ENCODE data around the gene DDRGK1. TPM values are rescaled to one million over a fixed set of nuclear protein-coding genes. Genes with fewer than 3 reads are reported as not detected.

Gene DDRGK1
- total RNA-seq, 1 experiment from 2014 or later = 97.7 TPM

GRCh38 chr20:3199976-3200755 lies 4.3 kb downstream of the DDRGK1 start:
- POLR2A ChIA-PET (ENCODE audit: unreplicated experiment) = no interaction called here
- intact Hi-C loops (cut with micrococcal nuclease) = no loop called here
- H3K9ac ChIP-seq (ENCODE audit: low read length) = no peak overlapping the region
- no peak for TF ChIP-seq EZH2phosphoT487 (IDR thresholded peaks at IDR 0.05; ENCODE audit: borderline replicate concordance, low read length)
- no peak for TF ChIP-seq EZH2 (IDR thresholded peaks at IDR 0.05; ENCODE audit: low read length, unreplicated experiment)
- TF ChIP-seq, protein P1, sequence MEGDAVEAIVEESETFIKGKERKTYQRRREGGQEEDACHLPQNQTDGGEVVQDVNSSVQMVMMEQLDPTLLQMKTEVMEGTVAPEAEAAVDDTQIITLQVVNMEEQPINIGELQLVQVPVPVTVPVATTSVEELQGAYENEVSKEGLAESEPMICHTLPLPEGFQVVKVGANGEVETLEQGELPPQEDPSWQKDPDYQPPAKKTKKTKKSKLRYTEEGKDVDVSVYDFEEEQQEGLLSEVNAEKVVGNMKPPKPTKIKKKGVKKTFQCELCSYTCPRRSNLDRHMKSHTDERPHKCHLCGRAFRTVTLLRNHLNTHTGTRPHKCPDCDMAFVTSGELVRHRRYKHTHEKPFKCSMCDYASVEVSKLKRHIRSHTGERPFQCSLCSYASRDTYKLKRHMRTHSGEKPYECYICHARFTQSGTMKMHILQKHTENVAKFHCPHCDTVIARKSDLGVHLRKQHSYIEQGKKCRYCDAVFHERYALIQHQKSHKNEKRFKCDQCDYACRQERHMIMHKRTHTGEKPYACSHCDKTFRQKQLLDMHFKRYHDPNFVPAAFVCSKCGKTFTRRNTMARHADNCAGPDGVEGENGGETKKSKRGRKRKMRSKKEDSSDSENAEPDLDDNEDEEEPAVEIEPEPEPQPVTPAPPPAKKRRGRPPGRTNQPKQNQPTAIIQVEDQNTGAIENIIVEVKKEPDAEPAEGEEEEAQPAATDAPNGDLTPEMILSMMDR (conservative IDR thresholded peaks at IDR 0.05; ENCODE audit: low read depth, low read length) = no peak
- H3K4me2 ChIP-seq (ENCODE audit: low read length) = no peak overlapping the region
- CTCF ChIA-PET = no interaction called here
- no peaks in the 10 kb centered on the region for H3K9me3 ChIP-seq (ENCODE audit: low read length)
- H3K27ac ChIP-seq (ENCODE audit: low read length) = no peak overlapping the region
- H3K4me3 ChIP-seq (ENCODE audit: low read length) = no peak overlapping the region
- no peak for DNase-seq
- peaks cover 47% of the 10 kb centered on the region for H3K36me3 ChIP-seq (ENCODE audit: low read depth, low read length)
- H2AFZ ChIP-seq (ENCODE audit: low read length) = no peak overlapping the region
- BruUV-seq (replicated peaks) = no TSS peak
- no peaks in the 10 kb centered on the region for H3K9me2 ChIP-seq (replicated peaks; ENCODE audit: low read length)
- H4K20me1 ChIP-seq (ENCODE audit: low read length) = no peaks in the 10 kb centered on the region
- ATAC-seq = no peak
- no peaks in the 10 kb centered on the region for H3K27me3 ChIP-seq (ENCODE audit: low read length)
- no peaks in the 10 kb centered on the region for H3F3A ChIP-seq (ENCODE audit: low read length, unreplicated experiment)
- H3K4me1 ChIP-seq (ENCODE audit: insufficient read depth, low read length) = peaks cover 10% of the 10 kb centered on the region
- H3K79me2 ChIP-seq (ENCODE audit: low read length) = peaks cover 23% of the 10 kb centered on the region

GRCh38 chr20:3199206-3199605 lies 5.3 kb downstream of the DDRGK1 start:
- H3K27me3 ChIP-seq (ENCODE audit: low read length) = no peaks in the 10 kb centered on the region
- peaks cover 56% of the 10 kb centered on the region for H3K36me3 ChIP-seq (ENCODE audit: low read depth, low read length)
- H3K27ac ChIP-seq (ENCODE audit: low read length) = no peak overlapping the region
- no peak overlapping the region for H3K4me3 ChIP-seq (ENCODE audit: low read length)
- no peak overlapping the region for H3K9ac ChIP-seq (ENCODE audit: low read length)
- H3K9me2 ChIP-seq (replicated peaks; ENCODE audit: low read length) = no peaks in the 10 kb centered on the region
- TF ChIP-seq, protein P1 (conservative IDR thresholded peaks at IDR 0.05; ENCODE audit: low read depth, low read length) = no peak
- TF ChIP-seq EZH2phosphoT487 (IDR thresholded peaks at IDR 0.05; ENCODE audit: borderline replicate concordance, low read length) = no peak
- no peak for TF ChIP-seq EZH2 (IDR thresholded peaks at IDR 0.05; ENCODE audit: low read length, unreplicated experiment)
- no peak overlapping the region for H3K4me2 ChIP-seq (ENCODE audit: low read length)
- BruUV-seq (replicated peaks) = no TSS peak
- POLR2A ChIA-PET (ENCODE audit: unreplicated experiment) = no interaction called here
- no peaks in the 10 kb centered on the region for H4K20me1 ChIP-seq (ENCODE audit: low read length)
- no peak overlapping the region for H2AFZ ChIP-seq (ENCODE audit: low read length)
- H3F3A ChIP-seq (ENCODE audit: low read length, unreplicated experiment) = no peaks in the 10 kb centered on the region
- DNase-seq (no peak), ATAC-seq (no peak)
- intact Hi-C loops (cut with micrococcal nuclease) = no loop called here
- CTCF ChIA-PET = no interaction called here
- peaks cover 23% of the 10 kb centered on the region for H3K79me2 ChIP-seq (ENCODE audit: low read length)
- no peaks in the 10 kb centered on the region for H3K9me3 ChIP-seq (ENCODE audit: low read length)
- H3K4me1 ChIP-seq (ENCODE audit: insufficient read depth, low read length) = peaks cover 10% of the 10 kb centered on the region

GRCh38 chr20:3195590-3196237 lies 8.8 kb downstream of the DDRGK1 start:
- intact Hi-C loops (cut with micrococcal nuclease) = no loop called here
- Histone ChIP-seq H2AFZ (ENCODE audit: low read length) (no peak overlapping the region), H3K79me2 (ENCODE audit: low read length) (no peaks in the 10 kb centered on the region), H3K9me3 (ENCODE audit: low read length) (no peaks in the 10 kb centered on the region), H3K9me2 (replicated peaks; ENCODE audit: low read length) (no peaks in the 10 kb centered on the region), H3K27me3 (ENCODE audit: low read length) (no peaks in the 10 kb centered on the region), H3K4me3 (ENCODE audit: low read length) (no peak overlapping the region), H3K27ac (ENCODE audit: low read length) (no peak overlapping the region), H3K36me3 (ENCODE audit: low read depth, low read length) (peaks cover 73% of the 10 kb centered on the region), H4K20me1 (ENCODE audit: low read length) (no peaks in the 10 kb centered on the region), H3F3A (ENCODE audit: low read length, unreplicated experiment) (no peaks in the 10 kb centered on the region), H3K4me2 (ENCODE audit: low read length) (no peak overlapping the region), H3K9ac (ENCODE audit: low read length) (no peak overlapping the region), H3K4me1 (ENCODE audit: insufficient read depth, low read length) (no peaks in the 10 kb centered on the region)
- ChIA-PET POLR2A (ENCODE audit: unreplicated experiment) (no interaction called here), CTCF (no interaction called here)
- DNase-seq = no peak
- no peak for ATAC-seq
- BruUV-seq (replicated peaks) = no TSS peak
- TF ChIP-seq, protein P1 (conservative IDR thresholded peaks at IDR 0.05; ENCODE audit: low read depth, low read length) = no peak
- TF ChIP-seq EZH2 (IDR thresholded peaks at IDR 0.05; ENCODE audit: low read length, unreplicated experiment) (no peak), EZH2phosphoT487 (IDR thresholded peaks at IDR 0.05; ENCODE audit: borderline replicate concordance, low read length) (no peak)
